Measurements from ENCODE around the gene PDCD4. TPM values are rescaled to one million over a fixed set of nuclear protein-coding genes. Genes with fewer than 3 reads are reported as not detected.

PDCD4 gene
- total RNA-seq, 1 donor from 2014 or later: 77.9 TPM

DNA sequence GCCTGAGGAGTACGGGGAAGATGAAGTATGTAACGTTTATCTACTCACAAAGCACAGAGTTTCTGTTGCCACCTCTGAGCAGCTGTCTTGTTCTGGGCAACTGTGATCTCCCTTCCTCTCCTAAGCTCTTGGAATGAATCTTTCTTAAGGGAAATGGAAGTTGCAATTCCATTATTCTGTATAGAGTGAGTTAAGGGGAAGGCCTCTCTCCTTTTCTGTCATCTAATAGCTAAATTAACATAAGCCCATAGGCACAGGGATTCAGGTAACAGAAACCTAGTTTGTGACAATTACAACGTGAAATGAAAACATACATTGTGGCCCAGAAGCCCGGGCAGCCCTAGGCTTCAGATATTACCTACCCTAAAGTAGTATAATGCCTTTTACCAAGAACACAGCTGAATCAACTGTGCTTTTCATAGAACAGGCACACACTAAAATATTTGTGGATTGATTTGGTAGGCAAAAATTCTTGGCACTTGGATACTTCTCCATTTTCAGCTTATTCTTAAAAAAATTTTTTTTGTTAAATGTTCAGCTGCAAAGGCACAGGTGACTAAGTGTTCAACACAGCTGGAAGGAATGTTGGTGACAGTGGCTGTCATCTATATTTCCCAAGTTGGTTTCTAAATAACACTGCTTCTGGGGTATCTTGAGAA lies 3.8 kb upstream of the PDCD4 start:
- Histone ChIP-seq H3K4me3 (ENCODE audit: low read depth, low read length) (no peak overlapping the region), H3K36me3 (ENCODE audit: control insufficient read depth, insufficient read depth, low read length) (no peaks in the 10 kb centered on the region), H3K27me3 (ENCODE audit: control insufficient read depth, insufficient read depth, low read length) (no peaks in the 10 kb centered on the region)
- DNase-seq (ENCODE audit: low read depth) (no peak), FAIRE-seq (no peak)
- TF ChIP-seq, protein P1, sequence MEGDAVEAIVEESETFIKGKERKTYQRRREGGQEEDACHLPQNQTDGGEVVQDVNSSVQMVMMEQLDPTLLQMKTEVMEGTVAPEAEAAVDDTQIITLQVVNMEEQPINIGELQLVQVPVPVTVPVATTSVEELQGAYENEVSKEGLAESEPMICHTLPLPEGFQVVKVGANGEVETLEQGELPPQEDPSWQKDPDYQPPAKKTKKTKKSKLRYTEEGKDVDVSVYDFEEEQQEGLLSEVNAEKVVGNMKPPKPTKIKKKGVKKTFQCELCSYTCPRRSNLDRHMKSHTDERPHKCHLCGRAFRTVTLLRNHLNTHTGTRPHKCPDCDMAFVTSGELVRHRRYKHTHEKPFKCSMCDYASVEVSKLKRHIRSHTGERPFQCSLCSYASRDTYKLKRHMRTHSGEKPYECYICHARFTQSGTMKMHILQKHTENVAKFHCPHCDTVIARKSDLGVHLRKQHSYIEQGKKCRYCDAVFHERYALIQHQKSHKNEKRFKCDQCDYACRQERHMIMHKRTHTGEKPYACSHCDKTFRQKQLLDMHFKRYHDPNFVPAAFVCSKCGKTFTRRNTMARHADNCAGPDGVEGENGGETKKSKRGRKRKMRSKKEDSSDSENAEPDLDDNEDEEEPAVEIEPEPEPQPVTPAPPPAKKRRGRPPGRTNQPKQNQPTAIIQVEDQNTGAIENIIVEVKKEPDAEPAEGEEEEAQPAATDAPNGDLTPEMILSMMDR (IDR thresholded peaks at IDR 0.05; ENCODE audit: insufficient read depth, low read length, severe bottlenecking): no peak

DNA sequence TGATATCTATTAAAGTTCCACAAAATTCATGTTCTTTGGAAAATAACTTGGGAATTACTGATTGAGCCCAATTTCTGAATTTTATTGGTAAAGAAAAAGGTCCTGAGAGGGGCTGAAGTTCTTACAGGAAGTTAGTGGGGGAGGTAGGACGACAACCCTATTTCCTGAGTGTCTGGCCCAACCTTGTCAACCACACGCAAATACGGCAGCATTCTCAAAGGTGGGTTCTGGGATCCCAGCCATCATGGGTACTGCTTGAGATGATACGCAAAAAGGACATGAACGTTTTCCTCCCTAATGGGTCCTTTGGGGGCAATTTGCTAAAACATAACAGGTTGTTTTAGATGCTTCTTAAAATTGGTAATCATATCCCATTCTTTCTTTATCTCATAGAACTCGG lies 2.7 kb upstream of the PDCD4 start:
- no peaks in the 10 kb centered on the region for H3K27me3 ChIP-seq (ENCODE audit: control insufficient read depth, insufficient read depth, low read length)
- FAIRE-seq: no peak

DNA sequence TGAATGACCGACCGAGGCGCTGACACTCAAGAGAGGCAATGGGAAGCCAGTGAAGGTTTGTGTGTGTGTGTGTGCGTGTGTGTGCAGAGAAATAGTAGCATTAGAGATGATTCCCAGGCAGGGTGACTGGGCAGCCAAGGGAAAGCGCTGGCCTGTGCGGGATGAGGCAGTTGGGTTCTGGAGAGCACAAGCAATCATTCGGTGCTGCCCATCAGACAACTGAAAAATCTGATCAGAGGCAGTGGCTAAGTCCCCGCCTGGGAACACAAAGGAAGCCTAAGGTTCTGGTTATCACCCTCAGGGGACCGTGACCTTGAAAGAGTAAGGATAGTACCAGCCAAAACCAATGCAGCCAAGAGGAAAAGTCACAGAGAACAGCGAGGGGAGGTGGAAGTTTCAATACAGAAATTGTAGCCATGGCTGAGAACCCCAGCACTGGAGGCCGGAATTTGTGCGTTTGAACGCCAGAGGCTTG lies 868 bp upstream of the PDCD4 start:
- H3K4me3 ChIP-seq (ENCODE audit: low read depth, low read length): no peak overlapping the region
- DNase-seq (ENCODE audit: low read depth) (no peak), FAIRE-seq (no peak)
- H3K27me3 ChIP-seq (ENCODE audit: control insufficient read depth, insufficient read depth, low read length): no peaks in the 10 kb centered on the region
- peaks cover under 1% of the 10 kb centered on the region for H3K36me3 ChIP-seq (ENCODE audit: control insufficient read depth, insufficient read depth, low read length)
- TF ChIP-seq, protein P1 (IDR thresholded peaks at IDR 0.05; ENCODE audit: insufficient read depth, low read length, severe bottlenecking): no peak

More for the DNA sequence above, 2.7 kb upstream of the PDCD4 start:
- DNase-seq (ENCODE audit: low read depth): no peak
- no peaks in the 10 kb centered on the region for H3K36me3 ChIP-seq (ENCODE audit: control insufficient read depth, insufficient read depth, low read length)
- TF ChIP-seq, protein P1 (IDR thresholded peaks at IDR 0.05; ENCODE audit: insufficient read depth, low read length, severe bottlenecking): no peak
- H3K4me3 ChIP-seq (ENCODE audit: low read depth, low read length): no peak overlapping the region

DNA sequence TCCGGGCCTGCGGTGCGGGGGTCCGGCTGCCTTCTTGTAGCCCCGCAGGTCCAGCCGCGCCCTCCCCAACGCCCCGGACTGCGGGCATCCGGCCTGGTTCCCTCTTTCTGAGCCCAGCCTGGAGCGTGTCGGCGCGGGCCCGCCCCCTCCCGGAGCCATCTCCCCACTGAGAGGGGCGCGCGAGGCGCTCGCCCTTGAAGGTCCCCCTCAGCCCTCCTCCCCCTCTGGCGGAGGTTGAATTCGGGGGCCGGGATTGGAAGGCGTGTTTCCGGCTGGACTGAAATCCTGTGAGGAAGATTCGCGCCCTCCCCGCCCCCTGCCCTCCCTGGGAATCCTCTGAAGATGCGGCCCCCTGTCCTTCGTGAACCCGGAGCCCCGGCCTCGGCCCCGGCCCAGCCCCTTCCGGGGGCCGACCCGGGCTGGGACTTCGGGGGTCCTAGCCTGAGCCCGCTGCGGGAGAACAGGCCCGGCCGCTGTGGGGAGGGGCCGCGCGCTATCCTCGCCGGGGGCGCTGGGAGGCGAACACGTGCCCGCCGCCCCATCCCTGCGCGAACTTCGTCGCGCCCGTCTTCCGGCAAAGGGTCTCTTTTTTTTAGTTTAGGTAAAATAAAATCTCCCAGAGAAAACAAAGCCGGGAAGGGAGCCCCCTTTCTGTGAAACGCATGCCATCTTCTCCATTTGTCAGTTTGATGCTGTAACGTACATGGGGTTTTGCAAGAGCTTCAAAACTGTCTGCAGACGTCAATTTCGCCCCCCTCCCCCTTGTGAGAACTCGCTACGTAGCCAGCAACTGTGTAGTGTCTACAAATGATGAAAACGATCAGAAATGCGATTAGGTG lies 636 bp downstream of the PDCD4 start:
- peaks cover 3% of the 10 kb centered on the region for H3K36me3 ChIP-seq (ENCODE audit: control insufficient read depth, insufficient read depth, low read length)
- H3K27me3 ChIP-seq (ENCODE audit: control insufficient read depth, insufficient read depth, low read length): no peaks in the 10 kb centered on the region
- TF ChIP-seq, protein P1 (IDR thresholded peaks at IDR 0.05; ENCODE audit: insufficient read depth, low read length, severe bottlenecking): peak; percentile 32
- FAIRE-seq (no peak), DNase-seq (ENCODE audit: low read depth) (peak; percentile 57)
- H3K4me3 ChIP-seq (ENCODE audit: low read depth, low read length): peak overlapping the region; percentile 70

DNA sequence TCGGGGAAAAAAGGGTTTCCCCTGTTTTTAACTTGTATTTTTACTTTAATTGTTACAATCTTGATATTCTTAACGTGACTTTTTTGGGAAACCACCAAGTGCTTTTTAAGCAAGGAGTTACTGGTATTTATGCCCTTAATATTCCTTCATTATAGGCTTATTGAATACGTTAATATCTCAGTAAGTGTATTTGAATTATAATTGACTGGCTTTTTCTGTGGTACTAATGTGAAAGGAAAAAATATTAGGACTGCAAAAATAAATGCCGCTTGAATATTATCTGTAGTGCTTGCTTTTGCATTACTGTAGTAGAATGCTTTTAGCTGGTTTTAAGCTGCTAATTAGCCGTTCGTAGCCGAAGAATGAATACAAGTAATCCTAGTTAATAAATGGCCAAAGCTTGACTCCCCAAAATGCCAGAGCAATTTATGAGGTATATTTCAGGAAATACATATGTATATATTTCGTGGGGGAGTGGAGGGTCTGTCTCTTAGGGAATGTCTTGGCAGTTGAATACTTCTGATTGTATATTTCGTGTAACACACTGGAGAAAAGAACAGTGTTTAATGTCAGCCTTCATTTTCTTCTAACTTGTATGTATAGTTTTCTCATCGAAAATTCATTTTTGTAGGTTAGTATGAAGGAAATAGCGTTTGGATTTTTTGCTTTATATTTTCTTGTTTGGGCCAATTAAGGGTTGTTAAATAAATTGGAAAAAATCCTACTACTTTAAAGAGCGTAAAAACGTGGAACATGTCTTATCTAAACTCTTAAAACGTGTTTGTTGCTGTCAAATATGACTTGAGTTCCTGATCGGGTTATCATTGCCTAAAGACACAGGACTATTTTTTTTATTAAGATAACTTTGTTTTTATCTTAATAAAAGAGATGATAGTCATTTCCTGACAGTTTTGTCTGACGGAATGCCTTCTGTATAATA lies 1.5 kb downstream of the PDCD4 start:
- Histone ChIP-seq H3K36me3 (ENCODE audit: control insufficient read depth, insufficient read depth, low read length) (peaks cover 3% of the 10 kb centered on the region), H3K27me3 (ENCODE audit: control insufficient read depth, insufficient read depth, low read length) (no peaks in the 10 kb centered on the region), H3K4me3 (ENCODE audit: low read depth, low read length) (peak overlapping the region; percentile 70)
- DNase-seq (ENCODE audit: low read depth) (no peak), FAIRE-seq (no peak)
- TF ChIP-seq, protein P1 (IDR thresholded peaks at IDR 0.05; ENCODE audit: insufficient read depth, low read length, severe bottlenecking): no peak

Measured in bronchial epithelial cell (primary cell).